Measurements from ENCODE around the gene PLEK2. TPM values are rescaled to one million over a fixed set of nuclear protein-coding genes. Genes with fewer than 3 reads are reported as not detected.

PLEK2 gene
- total and polyA plus RNA-seq, 11 donors = 0.30 to 2.6 (median 0.87) TPM; not detected in 4

GRCh38 chr14:67365476-67365875 lies 46.5 kb downstream of the PLEK2 start:
- no peak for ATAC-seq
- TF ChIP-seq POLR2A (IDR thresholded peaks at IDR 0.05) (no peak), CTCF (IDR thresholded peaks at IDR 0.05) (no peak)
- no peak for DNase-seq
- Histone ChIP-seq H3K4me1 (peaks cover 2 to 47% (median 31%) of the 10 kb centered on the region in 12 donors), H3K9me3 (no peaks in the 10 kb centered on the region), H3K36me3 (peaks cover 0 to 82% (median 64%) of the 10 kb centered on the region in 9 donors), H3K27me3 (no peaks in the 10 kb centered on the region), H3K27ac (no peak overlapping the region), H3K4me3 (no peak overlapping the region)
- intact Hi-C loops (cut with DNase I) = no loop called here
- WGBS, 4 donors = 87 to 90% (median 89%) methylated on average over 4 of the region's 4 CpGs

DNA sequence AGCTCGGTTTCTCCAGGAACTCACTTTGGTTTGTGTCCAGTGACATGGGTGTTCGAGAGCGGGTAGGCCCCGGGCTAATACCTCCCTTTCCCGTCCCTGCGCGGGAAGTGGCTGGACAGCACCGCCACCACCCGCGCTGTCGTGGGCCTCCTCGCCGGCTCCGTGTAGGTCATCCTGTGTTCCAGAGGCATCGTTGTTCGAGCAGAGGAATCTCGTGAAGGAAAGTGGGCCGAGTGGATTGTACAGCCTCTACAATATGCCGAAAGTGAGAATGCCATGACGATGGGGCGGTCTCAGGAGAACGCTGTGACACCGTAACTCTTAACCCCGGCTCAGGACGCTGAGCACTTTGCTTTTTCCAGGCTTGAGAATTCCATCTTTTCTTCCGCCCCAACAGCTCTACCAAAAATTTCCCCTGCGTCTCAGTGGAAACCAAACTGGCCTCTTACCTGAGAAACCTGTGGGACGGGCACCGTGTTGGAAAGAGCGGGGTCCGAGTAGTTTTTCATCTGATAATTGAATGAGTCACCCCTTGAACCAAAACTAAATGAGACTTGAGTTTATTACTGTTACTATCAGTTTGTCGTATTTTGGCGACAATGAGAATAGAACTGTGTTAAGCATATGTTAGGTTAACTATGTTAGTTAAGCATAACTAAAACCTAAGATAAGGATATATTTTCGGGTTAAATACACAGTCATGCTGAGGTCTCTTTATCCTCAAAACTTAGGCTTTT lies 51.3 kb downstream of the PLEK2 start:
- Histone ChIP-seq H3K27me3 (no peaks in the 10 kb centered on the region), H3K9me3 (no peaks in the 10 kb centered on the region), H3K36me3 (peaks cover 0 to 34% (median 16%) of the 10 kb centered on the region in 9 donors), H3K4me1 (peaks cover 9 to 72% (median 56%) of the 10 kb centered on the region in 12 donors), H3K4me3 (peak overlapping the region; percentile 65 to 92 (median 77)), H3K27ac (peak overlapping the region; percentile 89 to 99 (median 97))
- 1 to 2% (median 2%) methylated on average over 29 to 34 of the region's 34 CpGs for WGBS, 4 donors
- DNase-seq (no peak), ATAC-seq (peak; percentile 13 to 54 (median 47))
- intact Hi-C loops (cut with DNase I) = loop anchor here in 1 of 10 donors (5.0 kb wide), 2 partner anchors 118 to 853 kb away; partner anchors contain the start of genes GPHN and PALS1
- TF ChIP-seq POLR2A (IDR thresholded peaks at IDR 0.05) (no peak), CTCF (IDR thresholded peaks at IDR 0.05) (no peak)

DNA sequence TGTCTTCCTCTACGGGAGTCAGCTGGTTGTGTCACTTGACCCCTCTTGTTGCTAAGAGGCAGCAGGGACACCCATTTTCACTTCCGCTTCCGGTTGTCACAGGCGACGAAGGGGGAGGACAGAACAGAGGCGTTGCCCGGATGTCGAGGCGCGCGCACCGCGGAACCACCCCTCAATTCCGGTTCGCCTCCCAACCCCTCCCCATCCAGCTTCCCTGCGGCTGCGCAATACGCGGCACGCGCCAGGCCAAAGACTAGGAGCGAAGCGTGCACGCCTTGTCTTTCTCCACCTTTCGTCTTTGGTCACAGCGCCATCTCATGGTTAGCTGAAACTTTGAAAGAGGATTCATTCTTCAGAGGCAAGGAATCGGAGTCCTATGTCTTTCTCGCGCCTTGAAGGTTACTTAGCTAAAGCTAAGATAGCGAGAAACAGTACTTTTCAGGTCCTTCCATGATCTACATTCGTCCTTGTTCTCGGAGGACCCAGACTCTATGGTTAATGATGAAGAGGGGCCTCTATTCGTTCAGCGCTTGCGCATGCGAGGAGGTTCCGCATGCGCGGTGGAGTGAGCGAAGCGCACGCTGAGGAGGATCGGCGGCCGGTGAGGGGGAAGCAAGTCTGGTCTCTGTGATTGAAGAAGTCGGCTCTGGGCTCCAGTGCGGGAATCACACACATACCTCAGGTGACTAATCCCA lies 52.0 kb downstream of the PLEK2 start, which contains the start of the genes ATP6V1D and EIF2S1:
TSS of gene ATP6V1D (minus strand) at position 30 of the 695 bp plus-strand sequence. CDS start 106 bp downstream, outside the sequence.
TSS of gene EIF2S1 (plus strand) at position 554 of the 695 bp plus-strand sequence. CDS start 4,440 bp downstream, outside the sequence.
- 0% methylated on average over 47 of the region's 47 CpGs for WGBS, 4 donors
- intact Hi-C loops (cut with DNase I) = loop anchor here in 3 of 10 donors (2.0 to 10.0 kb wide), 4 partner anchors 115 to 853 kb away; partner anchors contain the start of genes PALS1 (in 3 of the 3) and GPHN (in 1 of the 3)
- peaks cover 0 to 27% (median 9%) of the 10 kb centered on the region in 9 donors for H3K36me3 ChIP-seq
- no peaks in the 10 kb centered on the region for H3K27me3 ChIP-seq
- peak; percentile 99 to 100 (median 100) for DNase-seq
- peak within 1 kb of the TSS; percentile 89 to 99 (median 97) for H3K27ac ChIP-seq
- TF ChIP-seq CTCF (IDR thresholded peaks at IDR 0.05) (peak in 11 of 12 donors; percentile 76 to 100 (median 94)), POLR2A (IDR thresholded peaks at IDR 0.05) (peak in 1 of 2 donors; percentile 43)
- ATAC-seq = peak; percentile 98 to 99 (median 98)
- H3K4me1 ChIP-seq = peaks cover 9 to 70% (median 56%) of the 10 kb centered on the region in 12 donors
- H3K9me3 ChIP-seq = no peaks in the 10 kb centered on the region
- peak within 1 kb of the TSS; percentile 65 to 92 (median 82) for H3K4me3 ChIP-seq
